Smooth muscle cell (in vitro differentiated cells): ENCODE results near the gene FOLR3. TPM values are rescaled to one million over a fixed set of nuclear protein-coding genes. Genes with fewer than 3 reads are reported as not detected.

Experiments used
- DNase-seq: peaks from one replicate; lab custom pipeline; 2025; ENCODE audit not compliant: unreplicated experiment; lab: John Stamatoyannopoulos, UW
- H2AFZ ChIP-seq: fragments of 200-600 bp; sonication (generic); 2 replicates; pipeline ENCODE4 v1.6.0; 2016; ENCODE audit warnings: antibody characterized with exemption, low read depth, mild to moderate bottlenecking
- H3F3A ChIP-seq: fragments of 200-600 bp; sonication (generic); 2 replicates; pipeline ENCODE4 v1.6.0; 2017; ENCODE audit warnings: antibody characterized with exemption, low read depth
- H3K27ac ChIP-seq: fragments of 200-600 bp; sonication (generic); 2 replicates; pipeline ENCODE4 v1.5.1; 2016; ENCODE audit warnings: low read depth, mild to moderate bottlenecking
- H3K27me3 ChIP-seq: fragments of 200-600 bp; sonication (generic); 2 replicates; pipeline ENCODE4 v1.6.1; 2016; ENCODE audit warnings: low read depth, mild to moderate bottlenecking
- H3K36me3 ChIP-seq: fragments of 200-600 bp; sonication (generic); 2 replicates; pipeline ENCODE4 v1.5.1; 2016; ENCODE audit warnings: low read depth
- H3K4me1 ChIP-seq: fragments of 200-600 bp; sonication (generic); 2 replicates; pipeline ENCODE4 v1.5.1; 2016; ENCODE audit warnings: low read depth
- H3K4me2 ChIP-seq: fragments of 200-600 bp; sonication (generic); 2 replicates; pipeline ENCODE4 v1.6.0; 2016; ENCODE audit warnings: mild to moderate bottlenecking
- H3K4me3 ChIP-seq: fragments of 200-600 bp; sonication (generic); 2 replicates; pipeline ENCODE4 v1.5.1; 2016; ENCODE audit warnings: mild to moderate bottlenecking
- H3K79me2 ChIP-seq: fragments of 200-600 bp; sonication (generic); 2 replicates; pipeline ENCODE4 v1.6.0; 2016; ENCODE audit warnings: low read depth, mild to moderate bottlenecking
- H3K9ac ChIP-seq: fragments of 200-600 bp; sonication (generic); 2 replicates; pipeline ENCODE4 v1.6.0; 2016; ENCODE audit warnings: low read depth
- H3K9me3 ChIP-seq: fragments of 200-600 bp; sonication (generic); replicated peaks from 2 replicates; pipeline ENCODE4 v1.5.1; 2016; ENCODE audit warnings: low read depth
- H4K20me1 ChIP-seq: fragments of 200-600 bp; sonication (generic); 2 replicates; pipeline ENCODE4 v1.6.0; 2016; ENCODE audit warnings: low read depth
- CTCF ChIP-seq: fragments of 200-600 bp; sonication (generic); IDR thresholded peaks from 2 replicates; pipeline ENCODE4 v1.5.1; 2017; ENCODE audit warnings: borderline replicate concordance, mild to moderate bottlenecking, antibody characterized with exemption; ENCODE audit not compliant: insufficient read depth, poor library complexity, severe bottlenecking
- WGBS: methylation state at CpG from one replicate; pipeline ENCODE4 v1.1.7; 2016; ENCODE audit warnings: low lambda C conversion rate; 5-methylcytosine and 5-hydroxymethylcytosine counted together
- polyA plus RNA-seq: library from polyadenylated mRNA; unstranded; fragments of >200 nt; fragmentation: Nextera tagmentation; extraction: Ambion mirVana; gene quantifications from 2 replicates; pipeline ENCODE4 v1.2.1, GENCODE V29; 2016
- total RNA-seq: library from RNA; depleted of rRNA; stranded (reverse); fragments of >200 nt; gene quantifications from 2 replicates; pipeline ENCODE4 v1.2.3, GENCODE V29; 2014

FOLR3 gene
- total and polyA plus RNA-seq, 2 experiments from 2014 or later, result not detected

GRCh38 chr11:72127923-72128322, 7.6 kb upstream of the FOLR3 start:
- TF ChIP-seq CTCF, result no peak
- Histone ChIP-seq H2AFZ (no peak overlapping the region), H3K27me3 (peaks cover 12% of the 10 kb centered on the region), H3K4me3 (no peak overlapping the region), H3K79me2 (no peaks in the 10 kb centered on the region), H3K9me3 (no peaks in the 10 kb centered on the region), H3K27ac (no peak overlapping the region), H3K36me3 (no peaks in the 10 kb centered on the region), H4K20me1 (no peaks in the 10 kb centered on the region), H3K9ac (no peak overlapping the region), H3K4me2 (no peak overlapping the region), H3F3A (no peaks in the 10 kb centered on the region), H3K4me1 (no peaks in the 10 kb centered on the region)
- no peak for DNase-seq
- WGBS, result 71% methylated on average over 2 of the region's 2 CpGs

GRCh38 chr11:72129381-72129780, 6.1 kb upstream of the FOLR3 start:
- H3K36me3 ChIP-seq, result no peaks in the 10 kb centered on the region
- H3F3A ChIP-seq, result no peaks in the 10 kb centered on the region
- no peak overlapping the region for H2AFZ ChIP-seq
- H3K27ac ChIP-seq, result no peak overlapping the region
- H3K79me2 ChIP-seq, result no peaks in the 10 kb centered on the region
- no peaks in the 10 kb centered on the region for H4K20me1 ChIP-seq
- no peak for TF ChIP-seq CTCF
- WGBS, result 86% methylated on average over 3 of the region's 3 CpGs
- peaks cover 17% of the 10 kb centered on the region for H3K27me3 ChIP-seq
- no peak overlapping the region for H3K4me2 ChIP-seq
- no peak overlapping the region for H3K9ac ChIP-seq
- no peak for DNase-seq
- H3K9me3 ChIP-seq, result no peaks in the 10 kb centered on the region
- no peaks in the 10 kb centered on the region for H3K4me1 ChIP-seq
- no peak overlapping the region for H3K4me3 ChIP-seq

- H3K9ac ChIP-seq, result no peak overlapping the region
- 95% methylated on average over 2 of the region's 2 CpGs for WGBS
- peaks cover 17% of the 10 kb centered on the region for H3K27me3 ChIP-seq
- no peak overlapping the region for H3K4me2 ChIP-seq
- no peak overlapping the region for H3K27ac ChIP-seq
- H3K79me2 ChIP-seq, result no peaks in the 10 kb centered on the region
- H4K20me1 ChIP-seq, result no peaks in the 10 kb centered on the region
- no peak for TF ChIP-seq CTCF
- no peaks in the 10 kb centered on the region for H3K9me3 ChIP-seq
- H2AFZ ChIP-seq, result no peak overlapping the region
- H3K4me3 ChIP-seq, result no peak overlapping the region
- H3K36me3 ChIP-seq, result no peaks in the 10 kb centered on the region
- no peak for DNase-seq
- H3F3A ChIP-seq, result no peaks in the 10 kb centered on the region
- no peaks in the 10 kb centered on the region for H3K4me1 ChIP-seq
These were observed 2.9 kb upstream of the FOLR3 start for GRCh38 chr11:72132646-72133045.

GRCh38 chr11:72135891-72136683, 562 bp downstream of the FOLR3 start:
- Histone ChIP-seq H3K27ac (no peak overlapping the region), H2AFZ (no peak overlapping the region), H3K4me3 (no peak overlapping the region), H3K9me3 (no peaks in the 10 kb centered on the region), H3K79me2 (no peaks in the 10 kb centered on the region), H3K36me3 (no peaks in the 10 kb centered on the region), H3K27me3 (peaks cover 17% of the 10 kb centered on the region), H3F3A (no peaks in the 10 kb centered on the region), H4K20me1 (no peaks in the 10 kb centered on the region), H3K9ac (no peak overlapping the region), H3K4me2 (no peak overlapping the region), H3K4me1 (no peaks in the 10 kb centered on the region)
- TF ChIP-seq CTCF, result no peak
- DNase-seq, result no peak
- 89% methylated on average over 14 of the region's 14 CpGs for WGBS
